ENCODE measurements around the gene EEIG2.
A peak's percentile ranks its signal among the peaks of the same experiment; 100 is the strongest.
"Not testable (repeated sequence)": the region's sequence is repeated elsewhere in the genome, so short reads cannot be mapped to it uniquely, and the experiment has no call there.

The EEIG2 gene

DNA sequence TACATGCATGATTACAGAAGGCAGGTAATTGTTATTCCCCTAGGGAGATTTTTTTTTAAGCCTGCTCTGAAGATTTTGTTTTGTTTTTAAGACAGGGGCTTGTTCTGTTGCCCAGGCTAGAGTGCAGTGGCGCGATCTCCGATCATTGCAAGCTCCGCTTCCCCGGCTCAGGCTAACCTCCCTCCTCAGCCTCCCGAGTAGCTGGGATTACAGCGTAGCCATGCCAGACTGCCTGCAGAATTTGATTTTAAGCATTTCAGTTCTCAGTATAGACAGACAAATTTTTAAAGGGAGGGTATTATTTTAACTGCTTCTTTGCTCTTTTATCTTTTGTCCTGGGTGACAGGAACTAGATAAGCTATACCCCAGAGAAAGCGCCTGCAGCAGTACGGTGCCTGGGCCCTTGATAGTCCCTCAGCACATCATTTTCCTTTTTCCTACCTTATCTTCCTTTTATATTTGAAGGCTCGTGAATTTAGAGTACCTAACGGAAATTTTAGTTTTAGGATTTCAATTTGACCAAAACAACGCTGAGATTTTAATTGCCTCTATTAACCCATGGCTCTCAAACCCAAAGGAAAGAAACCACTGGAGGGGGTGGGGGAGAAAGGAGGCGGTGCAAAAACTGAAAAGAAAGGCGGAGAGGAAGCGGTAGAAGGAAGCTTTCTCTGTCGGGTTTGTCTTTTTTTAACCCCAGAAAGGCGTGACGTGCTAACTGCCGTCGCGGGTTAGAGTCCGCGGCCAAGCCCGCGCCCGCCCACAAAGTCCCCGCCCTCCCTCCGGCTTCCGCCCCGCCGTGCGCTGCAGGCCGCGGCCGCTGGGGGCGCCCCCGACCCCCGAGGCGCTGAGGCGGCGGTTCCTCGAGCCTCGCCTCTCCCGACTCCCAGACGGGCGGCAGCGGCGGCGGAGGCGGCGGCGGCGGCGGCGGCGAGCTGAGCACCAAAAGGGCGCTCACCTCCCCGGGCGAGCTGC is at the start of gene EEIG2:
EEIG2 (plus strand) TSS at position 886 of the 972 bp plus-strand sequence. CDS start 329 bp downstream, outside the sequence.
- DNase-seq: peak; percentile 91

DNA sequence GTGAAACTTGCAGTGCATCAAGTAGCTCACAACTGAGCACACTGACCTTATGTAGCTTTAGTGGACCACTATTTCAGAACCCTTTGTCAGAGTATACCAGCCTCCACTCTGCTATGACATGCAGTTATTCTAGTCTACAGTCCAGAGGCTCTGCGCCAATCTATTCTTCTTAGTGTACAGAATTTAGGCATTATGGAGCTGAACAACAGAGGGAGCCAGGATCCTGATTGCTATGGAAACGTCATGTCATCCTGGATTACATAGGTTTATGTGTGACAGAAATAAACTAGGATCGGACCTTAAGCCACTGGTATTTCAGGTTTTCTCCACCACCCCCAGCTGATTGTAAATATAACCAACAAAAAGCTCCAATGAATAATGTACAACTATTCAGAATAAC is 48.1 kb upstream of the EEIG2 start:
- DNase-seq: no peak

- peak; percentile 64 for DNase-seq
Measured at GRCh38 chr1:108512239-108513043, 47.5 kb upstream of the EEIG2 start.

DNA sequence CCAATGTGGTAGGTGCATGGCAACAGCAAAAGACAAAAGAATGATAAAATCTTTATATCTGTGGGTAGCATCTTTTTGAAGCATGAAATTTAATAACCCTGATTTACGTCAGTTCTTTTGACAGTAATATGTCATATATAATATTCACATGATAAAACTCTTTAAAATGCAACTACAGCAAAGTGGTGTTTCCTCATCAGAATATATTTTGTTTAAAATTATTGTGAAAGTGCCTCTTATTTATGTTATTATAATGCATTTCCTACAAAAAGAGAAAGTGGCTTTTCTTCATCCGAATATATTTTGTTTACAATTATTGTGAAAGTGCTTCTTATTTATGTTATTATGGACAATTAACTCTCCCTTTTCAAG is 46.9 kb upstream of the EEIG2 start:
- no peak for DNase-seq

DNA sequence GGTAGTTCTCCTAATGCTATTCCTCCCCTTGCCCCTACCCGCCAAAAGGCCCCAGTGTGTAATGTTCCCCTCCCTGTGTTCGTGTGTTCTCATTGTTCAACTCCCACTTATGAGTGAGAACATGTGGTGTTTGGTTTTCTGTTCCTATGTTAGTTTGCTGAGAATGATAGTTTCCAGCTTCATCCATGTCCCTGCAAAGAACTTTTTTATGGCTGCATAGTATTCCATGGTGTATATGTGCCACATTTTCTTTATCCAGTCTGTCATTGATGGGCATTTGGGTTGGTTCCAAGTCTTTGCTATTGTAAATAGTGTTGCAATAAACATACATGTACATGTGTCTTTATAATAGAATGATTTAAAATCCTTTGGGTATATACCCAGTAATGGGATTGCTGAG is 46.0 kb upstream of the EEIG2 start:
- DNase-seq: not testable (repeated sequence)

DNA sequence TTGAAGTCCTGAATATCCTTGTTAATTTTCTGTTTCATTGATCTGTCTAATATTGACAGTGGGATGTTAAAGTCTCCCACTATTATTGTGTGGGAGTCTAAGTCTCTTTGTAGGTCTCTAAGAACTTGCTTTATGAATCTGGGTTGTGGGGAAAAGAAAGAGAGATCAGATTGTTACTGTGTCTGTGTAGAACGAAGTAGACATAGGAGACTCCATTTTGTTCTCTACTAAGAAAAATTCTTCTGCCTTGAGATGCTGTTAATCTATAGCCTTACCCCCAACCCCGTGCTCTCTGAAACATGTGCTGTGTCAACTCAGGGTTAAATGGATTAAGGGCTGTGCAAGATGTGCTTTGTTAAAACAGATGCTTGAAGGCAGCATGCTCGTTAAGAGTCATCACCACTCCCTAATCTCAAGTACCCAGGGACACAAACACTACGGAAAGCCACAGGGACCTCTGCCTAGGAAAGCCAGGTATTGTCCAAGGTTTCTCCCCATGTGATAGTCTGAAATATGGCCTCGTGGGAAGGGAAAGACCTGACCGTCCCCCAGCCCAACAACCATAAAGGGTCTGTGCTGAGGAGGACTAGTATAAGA is 42.5 kb upstream of the EEIG2 start:
- DNase-seq: not testable (repeated sequence)

- no peak for DNase-seq
Measured at GRCh38 chr1:108521990-108522393, 37.9 kb upstream of the EEIG2 start.

DNA sequence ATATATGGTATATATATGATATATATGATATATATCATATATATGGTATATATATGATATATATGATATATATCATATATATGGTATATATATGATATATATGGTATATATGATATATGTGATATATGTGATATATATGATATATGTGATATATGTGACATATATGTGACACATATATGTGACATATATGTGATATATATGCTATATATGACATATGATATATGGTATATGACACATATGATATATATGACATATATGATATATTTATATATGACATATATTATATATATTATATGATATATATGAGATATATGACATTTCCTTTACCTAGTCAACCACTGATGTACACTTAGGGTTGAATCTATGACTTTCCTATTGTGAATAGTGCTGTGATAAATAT is 36.1 kb upstream of the EEIG2 start:
- DNase-seq: no peak

DNA sequence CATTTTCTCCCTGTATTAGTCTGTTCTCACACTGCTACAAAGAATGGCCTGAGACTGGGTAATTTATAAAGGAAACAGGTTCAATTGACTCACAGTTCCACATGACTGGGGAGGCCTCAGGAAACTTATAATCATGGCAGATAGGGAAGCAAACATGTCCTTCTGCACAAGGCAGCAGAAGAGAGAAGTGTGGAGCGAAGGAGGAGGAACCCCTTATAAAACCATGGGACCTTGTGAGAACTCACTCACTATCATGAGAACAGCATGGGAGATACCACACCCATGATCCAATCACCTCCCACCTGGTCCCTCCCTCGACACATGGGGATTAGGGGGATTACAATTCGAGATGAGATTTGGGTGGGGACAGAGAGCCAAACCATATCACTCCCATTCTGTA is 35.2 kb upstream of the EEIG2 start:
- DNase-seq: no peak

- no peak for DNase-seq
Measured at GRCh38 chr1:108527135-108527534, 32.8 kb upstream of the EEIG2 start.

GRCh38 chr1:108527837-108528236 is 32.1 kb upstream of the EEIG2 start:
- DNase-seq: no peak

- no peak for DNase-seq
Measured at GRCh38 chr1:108531444-108531843, 28.5 kb upstream of the EEIG2 start.

- no peak for DNase-seq
Measured at GRCh38 chr1:108532730-108533129, 27.2 kb upstream of the EEIG2 start.

- no peak for DNase-seq
Measured at GRCh38 chr1:108533351-108534083, 26.4 kb upstream of the EEIG2 start.

DNA sequence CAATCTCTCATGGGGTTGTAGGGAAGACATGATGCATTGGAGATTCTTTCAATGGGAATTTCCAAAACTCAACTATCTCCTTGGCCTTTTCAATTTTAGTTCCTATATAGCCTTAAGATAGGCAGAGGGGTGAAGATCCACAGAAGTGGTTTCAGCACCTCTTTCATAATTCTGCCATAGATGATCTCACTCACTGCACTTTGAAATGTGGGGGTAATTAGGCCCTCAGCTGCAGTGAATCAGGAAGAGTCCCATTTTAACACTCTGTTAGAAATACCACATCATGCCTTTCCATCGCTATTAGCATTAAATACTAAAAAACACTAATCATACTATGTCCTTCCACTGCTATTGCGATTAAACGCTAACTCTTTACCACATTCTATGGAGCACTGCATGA is 25.1 kb upstream of the EEIG2 start:
- DNase-seq: no peak

- DNase-seq: not testable (repeated sequence)
Measured at GRCh38 chr1:108535315-108535897, 24.5 kb upstream of the EEIG2 start.

DNA sequence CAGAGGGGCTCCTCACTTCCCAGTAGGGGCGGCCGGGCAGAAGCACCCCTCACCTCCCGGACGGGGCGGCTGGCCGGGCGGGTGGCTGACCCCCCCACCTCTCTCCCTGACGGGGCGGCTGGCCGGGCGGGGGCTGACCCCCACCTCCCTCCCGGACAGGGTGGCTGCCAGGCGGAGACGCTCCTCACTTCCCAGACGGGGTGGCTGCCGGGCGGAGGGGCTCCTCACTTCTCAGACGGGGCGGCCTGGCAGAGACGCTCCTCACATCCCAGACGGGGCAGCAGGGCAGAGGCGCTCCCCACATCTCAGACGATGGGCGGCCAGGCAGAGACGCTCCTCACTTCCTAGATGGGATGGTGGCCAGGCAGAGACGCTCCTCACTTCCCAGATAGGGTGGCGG is 23.9 kb upstream of the EEIG2 start:
- DNase-seq: not testable (repeated sequence)

- DNase-seq: not testable (repeated sequence)
Measured at GRCh38 chr1:108536791-108537190, 23.1 kb upstream of the EEIG2 start.

DNA sequence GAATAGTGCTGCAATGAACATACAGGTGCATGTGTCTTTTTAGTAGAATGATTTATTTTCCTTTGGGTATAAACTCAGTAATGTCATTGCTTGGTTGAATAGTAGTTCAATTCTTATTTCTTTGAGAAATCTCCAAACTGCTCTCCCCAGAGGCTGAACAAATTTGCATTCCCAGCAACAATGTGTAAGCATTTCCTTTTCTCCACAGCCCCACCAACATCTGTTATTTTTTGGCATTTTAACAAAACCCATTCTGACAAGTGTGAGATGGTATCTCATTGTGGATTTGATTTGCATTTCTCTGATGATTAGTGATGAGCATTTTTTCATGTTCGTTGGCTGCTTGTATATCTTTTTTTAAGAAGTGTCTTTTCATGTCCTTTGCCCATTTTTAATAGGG is 21.9 kb upstream of the EEIG2 start:
- DNase-seq: no peak

DNA sequence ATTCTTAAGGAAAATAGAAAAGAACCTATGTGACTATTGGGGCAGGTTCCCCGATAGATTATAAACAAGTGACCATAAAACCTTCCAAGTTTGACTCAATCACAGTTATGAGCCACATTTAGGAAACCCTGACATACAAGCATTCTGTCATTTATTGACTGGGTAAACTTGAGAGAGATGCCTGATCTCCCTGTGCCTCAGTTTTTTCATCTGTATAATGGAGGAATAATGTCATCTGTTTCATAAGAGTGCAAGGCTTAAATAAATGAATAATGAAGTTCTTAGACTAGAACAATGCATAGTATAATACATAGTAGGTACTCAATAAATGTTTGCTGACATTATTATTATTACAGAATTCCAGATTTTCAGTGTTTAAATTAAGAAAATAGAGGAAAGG is 18.9 kb upstream of the EEIG2 start:
- no peak for DNase-seq

- DNase-seq: no peak
Measured at GRCh38 chr1:108541861-108542260, 18.0 kb upstream of the EEIG2 start.

GRCh38 chr1:108547493-108547892 is 12.4 kb upstream of the EEIG2 start:
- DNase-seq: not testable (repeated sequence)

Measured in CD4-positive, alpha-beta T cell treated with Interleukin-4 for 4 hours (primary cell).